ENCODE results near the gene JTB. TPM values are rescaled to one million over a fixed set of nuclear protein-coding genes. Genes with fewer than 3 reads are reported as not detected.
A peak's percentile ranks its signal among the peaks of the same experiment; 100 is the strongest.

JTB gene
- total and polyA plus RNA-seq, 9 of the 15 experiments (the other 6 are each of a cell fraction or from before 2014, with no cell fraction given): 24.7 to 308 (median 151) TPM

- DNase-seq (ENCODE audit: extremely low read depth in 1 of 4, low spot score in 3 of 4) (no peak), ATAC-seq (no peak), FAIRE-seq (no peak)
- WGBS (ENCODE audit: insufficient coverage, low coverage, missing lambda C conversion rate): 89% methylated on average over 11 of the region's 11 CpGs
- no peaks in the 10 kb centered on the region for H3K9me3 ChIP-seq (replicated peaks; ENCODE audit: control insufficient read depth, insufficient read depth, low read depth, low read length)
- ChIA-PET POLR2A (interaction anchor here (1.1 to 4.9 kb wide), 6 partner anchors 13 to 37 kb away, joined by 4 to 39 read pairs (median 10); partner anchors contain the start of genes DENND4B, GATAD2B, JTB and RPS27), CTCF (ENCODE audit: low intra/inter-chr PET ratio) (no interaction called here)
- H3K79me2 ChIP-seq (ENCODE audit: control insufficient read depth, insufficient read depth, low read length): peaks cover 69% of the 10 kb centered on the region
- BruUV-seq (replicated peaks): no TSS peak
- H3K4me1 ChIP-seq (replicated peaks in 1 of 2; ENCODE audit: control insufficient read depth in 2 of 2, insufficient read depth in 2 of 2, low read length in 2 of 2): peaks cover 30 to 37% of the 10 kb centered on the region in 2 experiments
- no peaks in the 10 kb centered on the region for H3K27me3 ChIP-seq (ENCODE audit: control insufficient read depth in 2 of 2, insufficient read depth in 2 of 2, low read length in 2 of 2)
- H3K4me2 ChIP-seq (ENCODE audit: insufficient read depth, low read length): no peak overlapping the region; the same call in 1 of the 2 replicates
- peak overlapping the region in 1 of 2 experiments; percentile 46; a peak in 1 of 4 replicates for H3K9ac ChIP-seq (ENCODE audit: insufficient read depth in 1 of 2, low read depth in 2 of 2, low read length in 2 of 2)
- H2AFZ ChIP-seq (ENCODE audit: low read depth, low read length): no peak overlapping the region
- no peak overlapping the region for H3K4me3 ChIP-seq
- intact Hi-C loops (cut with micrococcal nuclease): no loop called here
- H3K27ac ChIP-seq (ENCODE audit: extremely low read depth, low read depth, low read length): no peak overlapping the region
- no peaks in the 10 kb centered on the region for H3K9me1 ChIP-seq (ENCODE audit: control insufficient read depth, insufficient read depth, low read length)
- peaks cover 28% of the 10 kb centered on the region; the same call in 2 of the 3 replicates for H3K36me3 ChIP-seq (ENCODE audit: control insufficient read depth, insufficient read depth, low read length)
- in situ Hi-C loops (cut with MboI): no loop called here
- H4K20me1 ChIP-seq (replicated peaks; ENCODE audit: control insufficient read depth, insufficient read depth, low read length): peaks cover 9% of the 10 kb centered on the region; the same call in 1 of the 2 replicates
- TF ChIP-seq MCM5 (IDR thresholded peaks at IDR 0.05; ENCODE audit: low read depth) (no peak), SIRT6 (IDR thresholded peaks at IDR 0.05; ENCODE audit: low read depth, low read length) (no peak), MAFF (IDR thresholded peaks at IDR 0.05; ENCODE audit: low read length) (no peak), PCBP2 (IDR thresholded peaks at IDR 0.05; ENCODE audit: low read depth, low read length, poor library complexity, severe bottlenecking) (no peak), TCFL5 (CRISPR knock-in tag; conservative IDR thresholded peaks at IDR 0.05) (no peak), POLR2G (IDR thresholded peaks at IDR 0.05; ENCODE audit: low read depth, low read length) (0 out of 2 replicates have a peak, but pooled peaks have one; percentile 21), ARNT (IDR thresholded peaks at IDR 0.05) (no peak), ADNP (tag; IDR thresholded peaks at IDR 0.05) (no peak), ZBTB11 (CRISPR knock-in tag; IDR thresholded peaks at IDR 0.05) (no peak), ZNF830 (CRISPR knock-in tag; IDR thresholded peaks at IDR 0.05) (no peak), SMAD1 (IDR thresholded peaks at IDR 0.05; ENCODE audit: low read depth, low read length, partially characterized antibody) (no peak), RBFOX2 (IDR thresholded peaks at IDR 0.05; ENCODE audit: low read depth, low read length) (peak; percentile 38), ZBTB26 (CRISPR knock-in tag; IDR thresholded peaks at IDR 0.05) (no peak)
These were observed 17.3 kb downstream of the JTB start for GRCh38 chr1:153960206-153960605.
